Neural progenitor cell (in vitro differentiated cells): ENCODE results near the gene CEP350. TPM values are rescaled to one million over a fixed set of nuclear protein-coding genes. Genes with fewer than 3 reads are reported as not detected.

ENCODE experiments used
- DNase-seq: peaks from one replicate; pipeline ENCODE4 v3.0.0-alpha.2; 2016; ENCODE audit warnings: low spot score
- H2AFZ ChIP-seq: fragments of 200-600 bp; sonication (generic); replicated peaks from 2 replicates; pipeline ENCODE4 v1.6.1; 2016; ENCODE audit warnings: antibody characterized with exemption
- H3F3A ChIP-seq: fragments of 200-600 bp; sonication (generic); 2 replicates; pipeline ENCODE4 v1.6.1; 2016; ENCODE audit warnings: antibody characterized with exemption, low read depth
- H3K27ac ChIP-seq: fragments of 200-600 bp; sonication (generic); 2 replicates; pipeline ENCODE4 v1.5.1; 2016; ENCODE audit warnings: mild to moderate bottlenecking
- H3K27me3 ChIP-seq: fragments of 200-600 bp; sonication (generic); 2 replicates; pipeline ENCODE4 v1.6.1; 2016; ENCODE audit warnings: mild to moderate bottlenecking, moderate library complexity
- H3K36me3 ChIP-seq: fragments of 200-600 bp; sonication (generic); 2 replicates; pipeline ENCODE4 v1.5.1; 2016
- H3K4me1 ChIP-seq: fragments of 200-600 bp; sonication (generic); 2 replicates; pipeline ENCODE4 v1.6.1; 2016; ENCODE audit warnings: mixed run types
- H3K4me2 ChIP-seq: fragments of 200-600 bp; sonication (generic); 2 replicates; pipeline ENCODE4 v1.6.1; 2016
- H3K4me3 ChIP-seq: fragments of 200-600 bp; sonication (generic); 2 replicates; pipeline ENCODE4 v1.5.1; 2016
- H3K79me2 ChIP-seq: fragments of 200-600 bp; sonication (generic); 2 replicates; pipeline ENCODE4 v1.6.1; 2016; ENCODE audit warnings: low read depth
- H3K9ac ChIP-seq: fragments of 200-600 bp; sonication (generic); 2 replicates; pipeline ENCODE4 v1.6.1; 2016
- H3K9me3 ChIP-seq: fragments of 200-600 bp; sonication (generic); 2 replicates; pipeline ENCODE4 v1.5.1; 2016; ENCODE audit warnings: low read depth
- H4K20me1 ChIP-seq: fragments of 200-600 bp; sonication (generic); 2 replicates; pipeline ENCODE4 v1.6.1; 2016; ENCODE audit warnings: low read depth
- H3K27ac Mint-ChIP-seq: 3 replicates; pipeline ENCODE4 v1.8.0; 2021; ENCODE audit warnings: mixed read lengths
- H3K27me3 Mint-ChIP-seq: 2 replicates; pipeline ENCODE4 v1.8.0; 2022; ENCODE audit warnings: low read depth, mild to moderate bottlenecking, inconsistent platforms, moderate library complexity, mixed read lengths; ENCODE audit not compliant: insufficient read depth
- H3K36me3 Mint-ChIP-seq: 3 replicates; pipeline ENCODE4 v1.8.0; 2021; ENCODE audit warnings: mixed read lengths
- H3K4me1 Mint-ChIP-seq: 3 replicates; pipeline ENCODE4 v1.8.0; 2021; ENCODE audit warnings: mixed read lengths
- H3K4me3 Mint-ChIP-seq: 3 replicates; pipeline ENCODE4 v1.8.0; 2021; ENCODE audit warnings: mild to moderate bottlenecking, moderate library complexity, mixed read lengths
- H3K9me3 Mint-ChIP-seq: 3 replicates; pipeline ENCODE4 v1.8.0; 2020; ENCODE audit warnings: mixed read lengths
- CTCF ChIP-seq: fragments of 200-600 bp; sonication (generic); IDR thresholded peaks from 2 replicates; pipeline ENCODE4 v1.5.1; 2017; ENCODE audit warnings: antibody characterized with exemption, mild to moderate bottlenecking
- EZH2 ChIP-seq: fragments of 200-600 bp; sonication (generic); IDR thresholded peaks from 2 replicates; pipeline ENCODE4 v1.6.1; 2017; ENCODE audit warnings: antibody characterized with exemption, mild to moderate bottlenecking, moderate library complexity
- EZH2phosphoT487 ChIP-seq: fragments of 200-600 bp; sonication (generic); IDR thresholded peaks from 2 replicates; pipeline ENCODE4 v1.6.1; 2017; ENCODE audit warnings: antibody characterized with exemption
- total RNA-seq: library from RNA; depleted of rRNA; stranded (reverse); fragments of >200 nt; gene quantifications from 2 replicates; pipeline ENCODE4 v1.2.3, GENCODE V29; 2015; ENCODE audit warnings: low replicate concordance

Gene CEP350
- total RNA-seq, 1 donor from 2014 or later = 61.2 TPM

GRCh38 chr1:180158149-180159147 lies 203.8 kb downstream of the CEP350 start:
- no peak overlapping the region for H3K27ac ChIP-seq
- no peaks in the 10 kb centered on the region for H3K9me3 Mint-ChIP-seq
- peaks cover 23% of the 10 kb centered on the region for H3K27me3 ChIP-seq
- H3K4me1 ChIP-seq = peaks cover 9% of the 10 kb centered on the region
- no peak overlapping the region for H3K4me3 ChIP-seq
- H3K27ac Mint-ChIP-seq = peak overlapping the region; percentile 26
- no peak overlapping the region for H3K4me3 Mint-ChIP-seq
- peaks cover 10% of the 10 kb centered on the region for H3K27me3 Mint-ChIP-seq
- H3K79me2 ChIP-seq = peaks cover 26% of the 10 kb centered on the region
- H3K36me3 Mint-ChIP-seq = peaks cover 2% of the 10 kb centered on the region
- peaks cover 12% of the 10 kb centered on the region for H3K4me1 Mint-ChIP-seq
- peaks cover 6% of the 10 kb centered on the region for H4K20me1 ChIP-seq
- no peak overlapping the region for H3K4me2 ChIP-seq
- no peak for DNase-seq
- H2AFZ ChIP-seq = no peak overlapping the region
- no peaks in the 10 kb centered on the region for H3K36me3 ChIP-seq
- TF ChIP-seq CTCF = no peak
- TF ChIP-seq EZH2 = no peak
- no peak for TF ChIP-seq EZH2phosphoT487
- H3F3A ChIP-seq = no peaks in the 10 kb centered on the region
- H3K9me3 ChIP-seq = no peaks in the 10 kb centered on the region
- no peak overlapping the region for H3K9ac ChIP-seq

- no peak for DNase-seq
- Histone ChIP-seq H3K9ac (no peak overlapping the region), H3K36me3 (no peaks in the 10 kb centered on the region), H3K4me1 (peaks cover 9% of the 10 kb centered on the region), H4K20me1 (peaks cover 6% of the 10 kb centered on the region), H3K9me3 (no peaks in the 10 kb centered on the region), H3K27me3 (peaks cover 16% of the 10 kb centered on the region), H3K79me2 (peaks cover 24% of the 10 kb centered on the region), H2AFZ (no peak overlapping the region), H3F3A (no peaks in the 10 kb centered on the region), H3K4me3 (no peak overlapping the region), H3K27ac (no peak overlapping the region), H3K4me2 (no peak overlapping the region)
- Mint-ChIP-seq H3K4me1 (peaks cover 5% of the 10 kb centered on the region), H3K36me3 (peaks cover 2% of the 10 kb centered on the region), H3K4me3 (no peak overlapping the region), H3K27me3 (peaks cover 11% of the 10 kb centered on the region), H3K27ac (no peak overlapping the region), H3K9me3 (no peaks in the 10 kb centered on the region)
- TF ChIP-seq EZH2 (no peak), CTCF (no peak), EZH2phosphoT487 (no peak)
Measured at GRCh38 chr1:180160357-180160756, 205.7 kb downstream of the CEP350 start.

GRCh38 chr1:180163041-180163440 lies 208.4 kb downstream of the CEP350 start:
- H3K27me3 ChIP-seq = no peaks in the 10 kb centered on the region
- peaks cover 4% of the 10 kb centered on the region for H3K4me1 Mint-ChIP-seq
- H3K9me3 ChIP-seq = no peaks in the 10 kb centered on the region
- TF ChIP-seq EZH2 = no peak
- H3K36me3 Mint-ChIP-seq = peaks cover under 1% of the 10 kb centered on the region
- DNase-seq = no peak
- H3K4me2 ChIP-seq = no peak overlapping the region
- peaks cover 13% of the 10 kb centered on the region for H3K4me1 ChIP-seq
- H2AFZ ChIP-seq = no peak overlapping the region
- H3K9ac ChIP-seq = no peak overlapping the region
- H3K27ac ChIP-seq = no peak overlapping the region
- H4K20me1 ChIP-seq = peaks cover 11% of the 10 kb centered on the region
- no peak overlapping the region for H3K27ac Mint-ChIP-seq
- no peaks in the 10 kb centered on the region for H3K36me3 ChIP-seq
- H3K4me3 Mint-ChIP-seq = no peak overlapping the region
- H3K79me2 ChIP-seq = peaks cover 8% of the 10 kb centered on the region
- no peak overlapping the region for H3K4me3 ChIP-seq
- H3K27me3 Mint-ChIP-seq = peaks cover 7% of the 10 kb centered on the region
- peaks cover 14% of the 10 kb centered on the region for H3F3A ChIP-seq
- no peaks in the 10 kb centered on the region for H3K9me3 Mint-ChIP-seq

Other genes with a start within 250 kb of the CEP350 start
- gene FAM163A, start 211.5 kb upstream of the CEP350 start, total RNA-seq = 0.11 and 0.40 TPM in 2 replicates
- gene TOR1AIP2, start 77.0 kb upstream of the CEP350 start, total RNA-seq = 53.0 and 89.5 TPM in 2 replicates
- 17.8 and 21.6 TPM in 2 replicates for gene TOR1AIP1, start 72.5 kb upstream of the CEP350 start, total RNA-seq
- gene QSOX1, start 200.1 kb downstream of the CEP350 start, total RNA-seq = 13.6 and 58.3 TPM in 2 replicates